Loucy (cell line): ENCODE data around the gene KRTAP10-12.

ENCODE experiments used
- H2AFZ ChIP-seq: fragments of 200-600 bp; sonication (generic); 2 replicates; pipeline ENCODE4 v1.6.0; 2016; ENCODE audit warnings: antibody characterized with exemption, mild to moderate bottlenecking, low read length, moderate library complexity
- H3F3A ChIP-seq: fragments of 200-600 bp; 2 replicates; pipeline ENCODE4 v1.6.0; 2016; ENCODE audit warnings: antibody characterized with exemption, low read depth, mild to moderate bottlenecking
- H3K27me3 ChIP-seq: fragments of 200-600 bp; sonication (generic); 2 replicates; pipeline ENCODE4 v1.6.1; 2014; ENCODE audit warnings: low read length, mild to moderate bottlenecking; ENCODE audit not compliant: insufficient read depth, poor library complexity, severe bottlenecking
- H3K36me3 ChIP-seq: fragments of 200-600 bp; sonication (generic); 2 replicates; pipeline ENCODE4 v1.6.1; 2016; ENCODE audit warnings: low read length; ENCODE audit not compliant: insufficient read depth
- H3K4me1 ChIP-seq: fragments of 200-600 bp; sonication (generic); 2 replicates; pipeline ENCODE4 v1.5.1; 2014; ENCODE audit warnings: low read length, mild to moderate bottlenecking; ENCODE audit not compliant: insufficient read depth, poor library complexity, severe bottlenecking
- H3K4me2 ChIP-seq: fragments of 200-600 bp; sonication (generic); 2 replicates; pipeline ENCODE4 v1.6.0; 2014; ENCODE audit warnings: antibody characterized with exemption, low read length, low read depth, mild to moderate bottlenecking; ENCODE audit not compliant: poor library complexity, severe bottlenecking
- H3K4me3 ChIP-seq: fragments of 200-600 bp; sonication (generic); 2 replicates; pipeline ENCODE4 v1.5.1; 2014; ENCODE audit warnings: low read length, mild to moderate bottlenecking, mixed read lengths; ENCODE audit not compliant: poor library complexity, severe bottlenecking
- H3K79me2 ChIP-seq: fragments of 200-600 bp; sonication (generic); 2 replicates; pipeline ENCODE4 v1.6.1; 2014; ENCODE audit warnings: low read length; ENCODE audit not compliant: insufficient read depth
- H3K9ac ChIP-seq: fragments of 200-600 bp; sonication (generic); 2 replicates; pipeline ENCODE4 v1.6.0; 2014; ENCODE audit warnings: mild to moderate bottlenecking, low read depth, low read length, moderate library complexity; ENCODE audit not compliant: poor library complexity, severe bottlenecking
- H3K9me2 ChIP-seq: fragments of 200-600 bp; sonication (generic); replicated peaks from 2 replicates; pipeline ENCODE4 v1.6.1; 2016; ENCODE audit warnings: low read depth, low read length, mixed read lengths
- H3K9me3 ChIP-seq: fragments of 200-600 bp; sonication (generic); 2 replicates; pipeline ENCODE4 v1.6.1; 2014; ENCODE audit warnings: mild to moderate bottlenecking, antibody characterized with exemption, low read length, low read depth; ENCODE audit not compliant: insufficient read depth
- H4K20me1 ChIP-seq: fragments of 200-600 bp; sonication (generic); 2 replicates; pipeline ENCODE4 v1.6.0; 2014; ENCODE audit warnings: antibody characterized with exemption, low read length, mild to moderate bottlenecking; ENCODE audit not compliant: insufficient read depth, poor library complexity, severe bottlenecking
- CTCF ChIP-seq: fragments of 200-600 bp; sonication (generic); conservative IDR thresholded peaks from 2 replicates; pipeline ENCODE4 v1.5.1; 2014; ENCODE audit warnings: mild to moderate bottlenecking, antibody characterized with exemption, low read length
- EZH2phosphoT487 ChIP-seq: fragments of 200-600 bp; IDR thresholded peaks from 2 replicates; pipeline ENCODE4 v1.6.1; 2018; ENCODE audit warnings: antibody characterized with exemption, mild to moderate bottlenecking, moderate library complexity, borderline replicate concordance

KRTAP10-12 gene

GRCh38 chr21:44734026-44734745, 37.2 kb downstream of the KRTAP10-12 start:
- Histone ChIP-seq H3K27me3 (no peaks in the 10 kb centered on the region), H3K4me2 (no peak overlapping the region), H3K9ac (no peak overlapping the region)

DNA sequence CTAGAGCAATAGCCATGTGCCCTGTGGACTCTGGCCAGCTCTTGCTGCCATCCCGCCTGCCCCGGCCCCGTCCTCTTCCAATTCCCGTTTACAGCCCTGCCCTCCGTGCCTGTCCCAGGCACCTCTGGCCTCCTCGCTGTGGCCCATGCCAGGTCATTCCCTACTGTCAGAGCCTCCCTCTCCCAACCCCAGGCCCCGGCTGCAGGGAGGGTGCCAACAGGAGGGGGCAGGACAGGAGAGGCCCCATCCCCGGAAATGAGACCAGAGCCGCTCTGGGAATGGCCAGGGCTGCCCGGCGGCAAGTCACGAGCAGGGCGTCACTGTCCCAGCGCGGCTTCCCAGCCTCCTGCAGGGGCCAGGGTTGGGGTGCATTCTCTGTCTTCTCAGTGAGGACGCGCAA, 37.9 kb downstream of the KRTAP10-12 start:
- no peaks in the 10 kb centered on the region for H4K20me1 ChIP-seq
- no peaks in the 10 kb centered on the region for H3F3A ChIP-seq
- H3K4me2 ChIP-seq, result no peak overlapping the region
- no peak overlapping the region for H2AFZ ChIP-seq
- H3K4me3 ChIP-seq, result no peak overlapping the region
- peaks cover 25% of the 10 kb centered on the region; the same call in 1 of the 2 replicates for H3K9me3 ChIP-seq
- no peak overlapping the region for H3K9ac ChIP-seq
- H3K9me2 ChIP-seq, result no peaks in the 10 kb centered on the region
- no peaks in the 10 kb centered on the region for H3K79me2 ChIP-seq
- H3K36me3 ChIP-seq, result no peaks in the 10 kb centered on the region
- H3K4me1 ChIP-seq, result no peaks in the 10 kb centered on the region
- H3K27me3 ChIP-seq, result no peaks in the 10 kb centered on the region
- TF ChIP-seq CTCF (no peak), EZH2phosphoT487 (no peak)

More at GRCh38 chr21:44734026-44734745, 37.2 kb downstream of the KRTAP10-12 start:
- Histone ChIP-seq H3K36me3 (no peaks in the 10 kb centered on the region), H2AFZ (no peak overlapping the region), H3K4me1 (no peaks in the 10 kb centered on the region), H3K9me3 (peaks cover 25% of the 10 kb centered on the region; the same call in 1 of the 2 replicates), H3K79me2 (no peaks in the 10 kb centered on the region), H3K4me3 (no peak overlapping the region), H3F3A (no peaks in the 10 kb centered on the region), H4K20me1 (no peaks in the 10 kb centered on the region), H3K9me2 (no peaks in the 10 kb centered on the region)
- TF ChIP-seq CTCF (no peak), EZH2phosphoT487 (no peak)

- Histone ChIP-seq H3K4me3 (no peak overlapping the region), H3F3A (no peaks in the 10 kb centered on the region), H3K27me3 (no peaks in the 10 kb centered on the region), H4K20me1 (no peaks in the 10 kb centered on the region), H3K9me3 (peaks cover 25% of the 10 kb centered on the region; the same call in 1 of the 2 replicates), H2AFZ (no peak overlapping the region), H3K9ac (no peak overlapping the region), H3K9me2 (no peaks in the 10 kb centered on the region), H3K4me2 (no peak overlapping the region), H3K36me3 (no peaks in the 10 kb centered on the region), H3K79me2 (no peaks in the 10 kb centered on the region), H3K4me1 (no peaks in the 10 kb centered on the region)
- TF ChIP-seq EZH2phosphoT487, result no peak
Observed at GRCh38 chr21:44735821-44736220, 38.8 kb downstream of the KRTAP10-12 start.
